ENCODE measurements around the gene PGBD2. TPM values are rescaled to one million over a fixed set of nuclear protein-coding genes. Genes with fewer than 3 reads are reported as not detected.

The PGBD2 gene
- total and polyA plus RNA-seq, 4 donors, result 3.5 to 12.5 (median 5.0) TPM

DNA sequence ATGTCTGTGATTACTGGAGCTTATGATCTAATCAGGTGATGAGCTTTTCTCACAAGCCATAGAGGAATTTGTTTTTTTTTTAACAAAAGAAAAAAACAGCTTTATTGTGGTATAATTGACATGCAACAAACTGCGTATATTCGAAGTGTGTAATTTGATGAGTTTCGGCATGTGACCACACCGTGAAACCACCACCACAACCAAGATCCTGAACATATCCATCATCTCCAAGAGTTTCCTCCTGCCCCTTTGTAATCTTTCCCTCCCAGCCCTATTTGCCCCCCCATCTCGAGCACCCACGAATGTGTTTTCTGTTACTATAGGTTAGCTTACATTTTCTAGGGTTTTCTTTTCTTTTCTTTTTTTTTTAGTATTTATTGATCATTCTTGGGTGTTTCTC, 4.7 kb downstream of the PGBD2 start:
- no peaks in the 10 kb centered on the region for H3K9me3 ChIP-seq (ENCODE audit: control insufficient read depth in 4 of 4, insufficient read depth in 3 of 4, low read length in 3 of 4)
- TF ChIP-seq, protein P1, sequence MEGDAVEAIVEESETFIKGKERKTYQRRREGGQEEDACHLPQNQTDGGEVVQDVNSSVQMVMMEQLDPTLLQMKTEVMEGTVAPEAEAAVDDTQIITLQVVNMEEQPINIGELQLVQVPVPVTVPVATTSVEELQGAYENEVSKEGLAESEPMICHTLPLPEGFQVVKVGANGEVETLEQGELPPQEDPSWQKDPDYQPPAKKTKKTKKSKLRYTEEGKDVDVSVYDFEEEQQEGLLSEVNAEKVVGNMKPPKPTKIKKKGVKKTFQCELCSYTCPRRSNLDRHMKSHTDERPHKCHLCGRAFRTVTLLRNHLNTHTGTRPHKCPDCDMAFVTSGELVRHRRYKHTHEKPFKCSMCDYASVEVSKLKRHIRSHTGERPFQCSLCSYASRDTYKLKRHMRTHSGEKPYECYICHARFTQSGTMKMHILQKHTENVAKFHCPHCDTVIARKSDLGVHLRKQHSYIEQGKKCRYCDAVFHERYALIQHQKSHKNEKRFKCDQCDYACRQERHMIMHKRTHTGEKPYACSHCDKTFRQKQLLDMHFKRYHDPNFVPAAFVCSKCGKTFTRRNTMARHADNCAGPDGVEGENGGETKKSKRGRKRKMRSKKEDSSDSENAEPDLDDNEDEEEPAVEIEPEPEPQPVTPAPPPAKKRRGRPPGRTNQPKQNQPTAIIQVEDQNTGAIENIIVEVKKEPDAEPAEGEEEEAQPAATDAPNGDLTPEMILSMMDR (IDR thresholded peaks at IDR 0.05; ENCODE audit: control extremely low read depth, extremely low read depth), result no peak
- no peaks in the 10 kb centered on the region for H3K27me3 ChIP-seq (ENCODE audit: control insufficient read depth in 3 of 3, insufficient read depth in 3 of 3, low read length in 2 of 3)
- WGBS, 2 donors, result 90 to 91% methylated on average over 6 of the region's 6 CpGs
- ATAC-seq (ENCODE audit: insufficient read depth, low FRiP score), result no peak
- no peak overlapping the region for H3K4me3 ChIP-seq
- no peak for DNase-seq
- H3K4me1 ChIP-seq (ENCODE audit: control insufficient read depth in 5 of 5, insufficient read depth in 5 of 5, low read length in 5 of 5), result peaks cover 0 to 9% (median 5%) of the 10 kb centered on the region in 5 donors
- no peak overlapping the region for H3K9ac ChIP-seq (ENCODE audit: insufficient read depth in 1 of 2, low read length in 2 of 2)
- H3K36me3 ChIP-seq (ENCODE audit: control insufficient read depth in 4 of 4, insufficient read depth in 4 of 4, low read length in 4 of 4), result peaks cover 5 to 23% (median 8%) of the 10 kb centered on the region in 4 donors
- H3K27ac ChIP-seq (ENCODE audit: low read depth in 1 of 2, low read length in 1 of 2), result no peak overlapping the region

DNA sequence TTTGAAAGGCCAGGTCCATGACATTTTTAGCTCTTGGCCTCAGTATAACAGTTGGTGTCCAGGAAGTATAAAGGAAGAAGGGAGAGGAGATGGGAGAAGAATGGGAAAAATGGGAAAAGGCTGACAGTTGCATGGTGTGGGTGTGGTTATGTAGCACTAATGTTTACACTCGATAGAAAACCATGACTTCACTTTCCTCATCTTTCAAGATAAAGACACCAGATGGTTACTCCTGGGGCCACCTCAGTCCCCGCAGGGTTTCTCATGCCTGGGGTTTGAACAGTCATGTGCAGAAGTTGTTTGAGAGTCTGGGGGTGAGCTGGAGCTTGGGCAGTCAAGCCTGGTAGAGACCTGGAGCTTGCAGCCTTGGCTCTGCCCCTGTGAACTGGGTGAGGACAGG, 7.9 kb downstream of the PGBD2 start:
- no peak overlapping the region for H3K4me3 ChIP-seq
- no peaks in the 10 kb centered on the region for H3K4me1 ChIP-seq (ENCODE audit: control insufficient read depth in 5 of 5, insufficient read depth in 5 of 5, low read length in 5 of 5)
- no peak overlapping the region for H3K9ac ChIP-seq (ENCODE audit: insufficient read depth in 1 of 2, low read length in 2 of 2)
- H3K9me3 ChIP-seq (ENCODE audit: control insufficient read depth in 4 of 4, insufficient read depth in 3 of 4, low read length in 3 of 4), result no peaks in the 10 kb centered on the region
- ATAC-seq (ENCODE audit: insufficient read depth, low FRiP score) (no peak), DNase-seq (no peak)
- no peak overlapping the region for H3K27ac ChIP-seq (ENCODE audit: low read depth in 1 of 2, low read length in 1 of 2)
- 74 to 82% methylated on average over 2 of the region's 2 CpGs for WGBS, 2 donors
- no peaks in the 10 kb centered on the region for H3K27me3 ChIP-seq (ENCODE audit: control insufficient read depth in 3 of 3, insufficient read depth in 3 of 3, low read length in 2 of 3)
- peaks cover 16 to 43% (median 23%) of the 10 kb centered on the region in 4 donors for H3K36me3 ChIP-seq (ENCODE audit: control insufficient read depth in 4 of 4, insufficient read depth in 4 of 4, low read length in 4 of 4)
- TF ChIP-seq, protein P1 (IDR thresholded peaks at IDR 0.05; ENCODE audit: control extremely low read depth, extremely low read depth), result no peak

DNA sequence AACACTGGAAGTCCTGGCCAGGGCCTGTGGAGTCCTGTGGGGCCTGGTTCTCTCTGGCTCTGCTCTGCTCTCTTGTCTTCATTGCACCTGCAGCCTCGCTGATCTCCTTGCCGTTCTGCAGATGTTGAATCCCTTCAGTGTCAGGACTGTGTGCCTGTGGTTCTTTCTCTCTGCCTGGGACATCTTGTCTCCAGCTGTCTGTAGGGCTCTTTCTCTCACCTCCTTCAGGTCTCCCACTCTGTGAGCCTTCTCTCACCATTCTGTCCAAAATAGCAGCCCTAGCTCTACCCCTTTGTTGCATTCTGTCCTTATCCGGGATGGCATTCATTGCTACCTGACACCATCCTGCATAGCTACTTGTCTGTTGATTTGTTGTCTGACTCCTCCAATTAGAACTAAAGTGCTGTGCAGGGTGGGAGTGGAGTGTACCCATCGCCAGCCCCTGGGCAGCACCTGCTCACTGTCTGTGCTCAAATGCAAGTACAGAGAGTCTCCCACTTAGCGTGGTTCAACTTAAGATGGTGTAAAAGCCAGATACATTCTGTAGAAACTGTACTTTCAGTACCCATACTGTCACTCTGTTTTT, 8.9 kb downstream of the PGBD2 start:
- TF ChIP-seq, protein P1 (IDR thresholded peaks at IDR 0.05; ENCODE audit: control extremely low read depth, extremely low read depth), result no peak
- ATAC-seq (ENCODE audit: insufficient read depth, low FRiP score) (no peak), DNase-seq (no peak)
- Histone ChIP-seq H3K9ac (ENCODE audit: insufficient read depth in 1 of 2, low read length in 2 of 2) (no peak overlapping the region), H3K27ac (ENCODE audit: low read depth in 1 of 2, low read length in 1 of 2) (no peak overlapping the region), H3K27me3 (ENCODE audit: control insufficient read depth in 3 of 3, insufficient read depth in 3 of 3, low read length in 2 of 3) (no peaks in the 10 kb centered on the region), H3K4me3 (no peak overlapping the region), H3K9me3 (ENCODE audit: control insufficient read depth in 4 of 4, insufficient read depth in 3 of 4, low read length in 3 of 4) (no peaks in the 10 kb centered on the region), H3K36me3 (ENCODE audit: control insufficient read depth in 4 of 4, insufficient read depth in 4 of 4, low read length in 4 of 4) (peaks cover 16 to 39% (median 28%) of the 10 kb centered on the region in 4 donors), H3K4me1 (ENCODE audit: control insufficient read depth in 5 of 5, insufficient read depth in 5 of 5, low read length in 5 of 5) (no peaks in the 10 kb centered on the region)
- WGBS, 2 donors, result 94 to 96% methylated on average over 5 of the region's 5 CpGs

DNA sequence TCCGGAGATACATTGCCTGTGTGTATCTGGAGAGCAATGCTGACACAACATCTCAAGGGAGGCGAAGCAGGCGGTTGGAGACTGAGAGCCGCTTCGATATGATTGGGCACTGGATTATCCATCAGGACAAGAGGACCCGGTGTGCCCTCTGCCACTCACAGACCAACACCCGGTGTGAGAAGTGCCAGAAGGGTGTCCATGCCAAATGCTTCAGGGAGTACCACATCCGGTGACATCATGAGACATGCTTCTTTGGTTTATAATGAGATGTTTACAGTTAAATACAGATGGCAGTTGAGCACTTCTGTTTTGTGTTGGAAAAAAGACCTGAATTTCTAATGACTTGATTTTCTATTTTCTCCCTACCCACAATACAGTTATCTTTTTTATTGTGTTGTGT, 12.1 kb downstream of the PGBD2 start:
- Histone ChIP-seq H3K27ac (ENCODE audit: low read depth in 1 of 2, low read length in 1 of 2) (no peak overlapping the region), H3K36me3 (ENCODE audit: control insufficient read depth in 4 of 4, insufficient read depth in 4 of 4, low read length in 4 of 4) (peaks cover 16 to 37% (median 28%) of the 10 kb centered on the region in 4 donors), H3K4me1 (ENCODE audit: control insufficient read depth in 5 of 5, insufficient read depth in 5 of 5, low read length in 5 of 5) (no peaks in the 10 kb centered on the region), H3K27me3 (ENCODE audit: control insufficient read depth in 3 of 3, insufficient read depth in 3 of 3, low read length in 2 of 3) (no peaks in the 10 kb centered on the region), H3K9me3 (ENCODE audit: control insufficient read depth in 4 of 4, insufficient read depth in 3 of 4, low read length in 3 of 4) (no peaks in the 10 kb centered on the region), H3K9ac (ENCODE audit: insufficient read depth in 1 of 2, low read length in 2 of 2) (no peak overlapping the region), H3K4me3 (no peak overlapping the region)
- DNase-seq (no peak), ATAC-seq (ENCODE audit: insufficient read depth, low FRiP score) (no peak)
- TF ChIP-seq, protein P1 (IDR thresholded peaks at IDR 0.05; ENCODE audit: control extremely low read depth, extremely low read depth), result no peak
- 94 to 98% methylated on average over 8 of the region's 8 CpGs for WGBS, 2 donors
